22Rv1 (cell line): ENCODE measurements around the gene CD68.

ENCODE experiments used
- ZFX ChIP-seq: fragments of 450-650 bp; IDR thresholded peaks from 2 replicates; pipeline ENCODE4 v1.6.1; 2017; ENCODE audit warnings: antibody characterized with exemption, borderline replicate concordance
- TF ChIP-seq, protein P1 (sequence below): fragments of 450-650 bp; IDR thresholded peaks from 2 replicates; pipeline ENCODE4 v1.5.1; 2017; ENCODE audit warnings: mild to moderate bottlenecking

DNA sequence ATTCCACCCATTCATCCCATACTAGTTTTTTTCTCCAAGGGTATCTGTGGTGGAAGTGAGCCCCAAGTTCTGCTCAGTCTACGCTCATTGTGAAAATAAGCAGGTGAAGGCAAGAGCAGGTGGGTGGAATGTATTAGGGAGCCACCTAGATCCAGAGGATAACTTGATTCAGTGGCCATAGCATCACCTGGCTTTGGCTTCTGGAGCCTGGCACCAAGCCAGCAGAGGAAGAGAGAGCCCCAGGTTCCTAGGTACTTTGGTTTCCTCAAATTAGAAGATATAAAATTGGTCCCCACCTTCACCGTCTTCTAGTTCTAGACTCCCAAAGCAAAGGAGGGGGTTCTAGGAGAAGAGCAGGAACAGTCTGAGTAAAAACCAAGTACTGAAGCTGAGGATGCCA, 31.2 kb downstream of the CD68 start:
- TF ChIP-seq, protein P1, sequence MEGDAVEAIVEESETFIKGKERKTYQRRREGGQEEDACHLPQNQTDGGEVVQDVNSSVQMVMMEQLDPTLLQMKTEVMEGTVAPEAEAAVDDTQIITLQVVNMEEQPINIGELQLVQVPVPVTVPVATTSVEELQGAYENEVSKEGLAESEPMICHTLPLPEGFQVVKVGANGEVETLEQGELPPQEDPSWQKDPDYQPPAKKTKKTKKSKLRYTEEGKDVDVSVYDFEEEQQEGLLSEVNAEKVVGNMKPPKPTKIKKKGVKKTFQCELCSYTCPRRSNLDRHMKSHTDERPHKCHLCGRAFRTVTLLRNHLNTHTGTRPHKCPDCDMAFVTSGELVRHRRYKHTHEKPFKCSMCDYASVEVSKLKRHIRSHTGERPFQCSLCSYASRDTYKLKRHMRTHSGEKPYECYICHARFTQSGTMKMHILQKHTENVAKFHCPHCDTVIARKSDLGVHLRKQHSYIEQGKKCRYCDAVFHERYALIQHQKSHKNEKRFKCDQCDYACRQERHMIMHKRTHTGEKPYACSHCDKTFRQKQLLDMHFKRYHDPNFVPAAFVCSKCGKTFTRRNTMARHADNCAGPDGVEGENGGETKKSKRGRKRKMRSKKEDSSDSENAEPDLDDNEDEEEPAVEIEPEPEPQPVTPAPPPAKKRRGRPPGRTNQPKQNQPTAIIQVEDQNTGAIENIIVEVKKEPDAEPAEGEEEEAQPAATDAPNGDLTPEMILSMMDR: no peak
- TF ChIP-seq ZFX: no peak
